ENCODE measurements around the gene ABCD4.
"Not testable (repeated sequence)": the region's sequence is repeated elsewhere in the genome, so short reads cannot be mapped to it uniquely, and the experiment has no call there.

Gene ABCD4

DNA sequence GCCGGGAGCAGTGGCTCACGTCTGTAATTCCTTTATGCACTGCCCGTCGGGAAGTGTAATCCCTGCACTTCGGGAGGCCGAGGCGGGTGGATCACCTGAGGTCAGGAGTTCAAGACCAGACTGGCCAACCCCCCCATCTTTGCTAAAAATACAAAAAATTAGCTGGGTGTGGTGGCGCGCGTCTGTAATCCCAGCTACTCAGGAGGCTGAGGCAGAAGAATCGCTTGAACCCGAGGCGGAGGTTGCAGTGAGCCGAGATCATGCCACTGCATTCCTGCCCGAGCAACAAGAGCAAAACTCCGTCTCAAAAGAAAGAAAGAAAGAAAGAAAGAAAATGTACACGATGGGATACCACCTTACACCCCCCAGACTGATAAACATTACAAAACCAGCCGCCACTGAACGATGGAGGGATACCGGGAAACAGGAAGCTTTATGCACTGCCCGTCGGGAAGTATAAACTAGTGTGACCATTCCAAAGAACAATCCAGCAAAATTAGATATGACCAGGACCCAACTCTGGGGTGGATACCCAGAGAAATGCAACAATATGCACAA is 1.1 kb downstream of the ABCD4 start:
- DNase-seq, result no peak

DNA sequence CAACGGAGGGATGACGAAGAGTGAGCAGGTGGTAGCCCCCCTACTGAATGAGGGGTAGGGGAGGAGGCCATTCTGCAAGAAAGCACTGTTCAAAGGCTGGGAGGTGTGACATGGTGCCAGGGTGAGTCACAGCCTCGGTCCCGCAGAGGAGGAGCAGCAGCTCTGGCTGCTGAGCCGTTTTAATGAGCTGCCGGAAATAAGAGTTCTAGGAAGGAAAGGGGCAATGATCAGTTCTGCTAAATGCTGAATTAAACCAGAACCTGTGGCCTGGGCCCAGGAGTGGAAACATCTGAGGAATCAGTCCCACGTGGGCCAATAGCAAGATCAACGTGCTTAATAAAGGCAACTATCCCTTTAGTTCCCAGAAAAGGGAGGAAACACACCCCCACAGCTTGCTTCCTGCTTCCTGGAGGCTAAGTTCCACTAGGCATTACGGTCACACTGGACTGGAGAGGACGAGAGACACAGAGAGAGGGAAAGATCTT is 3.6 kb downstream of the ABCD4 start:
- DNase-seq, result no peak

DNA sequence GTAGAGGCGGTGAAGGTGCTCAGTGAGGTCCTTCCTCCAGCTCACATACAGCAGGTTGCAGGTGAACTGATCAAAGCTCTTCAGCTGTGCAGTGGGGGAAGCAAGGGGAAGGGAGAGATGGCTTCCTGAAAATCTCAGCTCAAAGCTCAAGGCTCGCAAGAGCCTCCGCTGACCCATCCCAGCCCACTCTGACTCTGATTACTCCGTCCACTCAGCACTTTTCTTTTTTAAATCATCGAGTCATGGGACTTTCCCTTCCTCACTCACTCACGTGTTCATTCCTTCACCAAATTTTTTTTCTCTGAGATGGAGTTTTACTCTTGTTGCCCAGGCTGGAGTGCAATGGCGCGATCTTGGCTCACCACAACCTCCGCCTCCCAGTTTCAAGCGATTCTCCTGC is 4.7 kb downstream of the ABCD4 start:
- DNase-seq, result no peak

DNA sequence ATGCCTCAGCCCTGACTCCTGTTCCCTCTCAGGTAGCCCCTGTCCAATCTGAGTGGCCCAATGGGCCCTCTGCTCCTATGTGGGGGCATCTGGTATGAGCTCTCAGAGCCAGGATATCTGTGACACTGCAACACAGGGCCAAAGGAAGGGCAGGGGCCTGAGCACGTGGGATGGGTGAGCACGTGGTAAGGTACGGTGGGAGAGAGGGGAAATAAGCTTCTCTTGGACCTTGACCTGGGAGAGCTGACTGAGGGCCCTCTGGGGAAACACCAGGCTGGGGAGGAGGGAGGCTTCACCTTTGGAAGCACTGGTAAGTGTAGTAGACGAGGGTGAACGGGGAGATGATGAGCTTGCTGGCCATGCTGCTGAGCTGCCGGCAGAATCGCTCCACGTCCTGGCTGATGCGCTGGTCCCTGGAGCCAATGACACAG is 6.7 kb downstream of the ABCD4 start:
- DNase-seq, result no peak

DNA sequence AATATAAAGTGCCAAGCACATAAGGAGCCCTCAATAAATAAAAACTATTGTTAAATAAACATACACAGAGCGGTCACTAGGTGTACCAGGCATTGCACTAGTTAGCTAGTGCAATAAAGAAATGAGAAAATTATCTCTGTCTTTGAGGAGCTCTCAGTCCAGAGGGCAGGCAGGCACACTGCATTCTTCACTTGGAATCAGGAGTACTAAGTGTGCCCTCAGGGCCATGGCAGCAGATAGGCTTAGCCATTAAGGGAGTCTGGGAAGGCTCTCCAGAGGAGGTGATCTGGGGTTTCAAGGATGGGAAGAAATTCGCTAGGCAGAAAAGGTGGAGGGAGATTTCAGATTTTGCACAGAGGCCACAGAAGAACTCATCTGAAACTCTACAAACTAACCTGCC is 9.1 kb downstream of the ABCD4 start:
- DNase-seq, result no peak

DNA sequence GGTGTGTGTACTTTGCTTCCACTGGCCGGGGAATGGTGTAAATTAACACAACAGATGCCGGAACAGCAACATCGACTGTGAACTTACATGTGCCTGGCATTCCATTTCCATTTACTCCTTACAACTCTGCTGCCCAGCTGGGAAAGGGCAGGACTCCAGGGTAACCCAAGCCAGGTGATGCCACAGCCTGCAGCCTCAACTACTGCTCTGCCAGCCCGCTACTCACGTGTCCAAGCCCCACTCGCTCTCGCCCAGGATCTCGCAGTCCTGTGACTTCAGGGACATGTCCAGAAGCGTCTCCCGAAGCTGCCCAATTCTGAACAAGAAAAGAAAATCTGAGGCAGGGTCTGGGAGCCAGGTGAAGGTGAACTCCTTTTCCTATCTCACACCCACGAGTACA is 10.7 kb downstream of the ABCD4 start:
- no peak for DNase-seq

DNA sequence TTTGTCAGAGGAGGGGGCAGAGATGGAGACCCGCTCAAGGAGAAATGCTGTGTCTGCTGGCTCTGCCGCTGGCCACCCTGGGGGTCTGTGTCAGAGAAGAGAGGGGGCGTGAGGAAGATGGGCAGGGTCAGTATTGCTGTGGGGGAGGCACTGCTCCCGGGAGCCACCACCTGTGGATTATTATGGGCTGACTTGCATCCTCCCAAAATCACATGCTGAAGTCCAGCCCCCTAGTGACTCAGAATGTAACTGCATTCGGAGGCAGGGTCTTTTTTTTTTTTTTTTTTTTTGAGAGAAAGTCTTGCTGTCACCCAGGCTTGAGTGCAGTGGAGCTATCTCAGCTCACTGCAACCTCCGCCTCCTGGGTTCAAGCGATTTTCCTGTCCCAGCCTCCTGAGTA is 12.3 kb downstream of the ABCD4 start:
- DNase-seq, result peak; percentile 22

DNA sequence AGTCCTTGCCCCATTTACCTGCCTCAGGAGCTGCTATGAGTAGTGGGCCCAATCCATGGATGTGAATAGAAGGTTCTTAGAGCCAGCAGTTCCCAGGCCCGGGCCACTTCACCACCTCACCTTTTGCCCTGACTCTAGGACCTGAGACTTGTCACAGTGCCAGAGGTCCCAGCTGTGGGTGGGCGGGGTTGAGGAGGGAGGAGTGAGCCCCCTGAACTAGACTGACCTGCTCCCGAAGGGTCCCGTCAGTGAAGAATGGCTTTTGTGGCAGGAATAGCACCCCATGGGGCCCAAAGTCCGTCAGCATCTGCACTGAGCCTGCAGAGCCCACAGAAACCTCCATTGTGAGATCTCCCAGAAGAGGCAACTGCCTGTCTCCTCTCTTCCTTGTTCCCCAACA is 12.9 kb downstream of the ABCD4 start:
- DNase-seq, result no peak

DNA sequence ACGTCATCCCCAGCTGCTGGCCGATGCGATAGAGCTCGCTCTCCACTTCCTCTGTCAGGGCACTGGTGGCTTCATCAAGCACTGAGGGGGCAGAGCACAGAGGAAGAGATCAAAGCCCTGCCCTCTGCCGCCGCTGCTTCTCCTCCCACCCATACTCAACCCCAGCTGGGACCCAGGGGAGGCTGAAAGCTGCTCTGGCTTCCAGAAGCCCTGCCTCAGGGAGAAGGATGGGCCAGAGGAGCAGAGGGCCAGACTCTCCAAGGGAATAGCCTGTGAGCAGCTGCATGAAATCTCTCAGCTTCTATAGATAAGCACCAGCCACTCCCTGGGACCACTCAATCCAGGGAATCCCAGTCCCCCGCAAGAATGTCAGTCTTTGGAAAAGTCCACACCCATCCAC is 16.0 kb downstream of the ABCD4 start:
- DNase-seq, result no peak

DNA sequence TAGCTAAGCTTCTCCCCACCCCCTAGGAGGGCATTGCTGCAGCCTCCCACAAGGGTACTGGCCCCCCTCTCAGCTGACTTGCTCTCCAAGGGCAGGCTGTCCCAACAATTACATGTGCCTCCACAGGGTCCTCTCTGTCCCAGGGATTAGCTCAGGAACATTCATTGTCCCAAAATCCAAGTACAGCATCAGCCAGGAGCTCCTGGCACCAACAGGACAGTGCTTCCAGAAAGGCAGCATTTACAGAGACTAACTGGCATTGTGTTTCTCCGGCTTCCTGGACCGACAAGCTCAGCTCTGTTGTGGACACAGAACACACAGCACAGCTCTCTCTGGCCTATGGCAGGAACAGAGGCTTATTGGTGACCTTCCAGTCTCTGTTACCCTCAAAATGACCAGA is 21.7 kb downstream of the ABCD4 start:
- DNase-seq, result no peak

DNA sequence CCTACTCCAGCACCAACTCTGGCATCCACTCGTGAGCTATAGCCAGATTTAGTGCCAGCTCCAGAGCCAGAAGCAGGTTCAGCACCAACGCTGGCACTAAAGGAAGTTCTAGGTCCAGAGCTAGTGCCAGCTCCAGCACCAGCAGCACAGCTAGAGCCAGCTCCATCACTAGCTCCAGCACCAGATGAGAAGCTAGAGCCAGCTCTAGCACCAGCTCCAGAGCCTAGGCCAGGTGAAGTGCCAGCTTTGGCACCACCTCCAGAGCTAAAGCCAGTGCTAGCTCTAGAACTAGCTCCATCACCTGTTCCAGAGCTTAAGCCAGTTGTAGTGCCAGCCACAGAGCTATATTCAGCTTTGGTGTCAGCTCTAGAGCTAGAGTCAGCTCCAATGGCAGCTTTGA is 24.7 kb downstream of the ABCD4 start:
- DNase-seq, result no peak

DNA sequence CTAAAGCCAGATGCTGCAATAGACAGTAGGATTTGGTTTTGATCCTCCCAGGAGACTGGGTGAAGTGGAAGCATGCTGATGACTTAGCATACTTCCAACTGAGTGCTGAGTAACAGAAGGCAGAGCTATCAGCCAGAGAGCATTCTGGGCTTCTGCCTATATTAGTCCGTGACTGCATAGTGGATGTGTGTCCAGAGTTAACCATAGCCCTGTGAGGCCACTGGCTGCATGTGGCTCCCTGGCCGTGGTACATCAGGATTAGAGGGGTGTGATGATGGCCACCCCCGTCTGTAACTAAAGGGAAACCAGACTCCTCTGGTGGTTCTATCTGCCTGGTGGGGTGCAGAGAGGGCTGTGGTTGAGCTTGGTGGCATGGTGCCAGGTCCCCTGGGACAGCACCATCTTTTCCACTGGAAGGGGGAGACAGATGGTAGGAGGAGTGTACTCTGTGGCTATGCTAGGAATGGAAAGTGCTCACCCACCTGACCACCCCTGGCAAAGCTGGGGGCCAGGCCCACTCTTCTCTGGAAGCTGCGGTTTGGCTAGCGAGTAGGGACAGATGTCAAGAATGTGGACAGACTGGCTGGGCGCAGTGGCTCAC is 27.4 kb downstream of the ABCD4 start:
- peak; percentile 34 for DNase-seq

DNA sequence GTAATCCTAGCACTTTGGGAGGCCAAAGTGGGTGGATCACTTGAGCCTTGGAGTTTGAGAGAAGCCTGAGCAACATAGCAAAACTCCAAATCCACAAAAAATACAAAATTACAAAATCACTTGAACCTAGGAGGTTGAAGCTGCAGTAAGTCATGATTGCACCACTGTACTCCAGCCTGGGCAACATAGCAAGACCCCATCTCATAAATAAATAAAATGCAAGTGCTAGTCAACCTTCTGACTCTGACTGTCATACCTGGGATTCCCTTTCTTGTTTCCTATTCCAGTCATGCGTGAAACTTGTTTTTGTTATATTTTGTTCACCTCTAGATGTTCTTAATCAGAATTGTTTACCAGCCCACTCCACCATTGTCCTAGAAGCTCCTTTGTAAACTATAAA is 31.4 kb downstream of the ABCD4 start:
- no peak for DNase-seq

DNA sequence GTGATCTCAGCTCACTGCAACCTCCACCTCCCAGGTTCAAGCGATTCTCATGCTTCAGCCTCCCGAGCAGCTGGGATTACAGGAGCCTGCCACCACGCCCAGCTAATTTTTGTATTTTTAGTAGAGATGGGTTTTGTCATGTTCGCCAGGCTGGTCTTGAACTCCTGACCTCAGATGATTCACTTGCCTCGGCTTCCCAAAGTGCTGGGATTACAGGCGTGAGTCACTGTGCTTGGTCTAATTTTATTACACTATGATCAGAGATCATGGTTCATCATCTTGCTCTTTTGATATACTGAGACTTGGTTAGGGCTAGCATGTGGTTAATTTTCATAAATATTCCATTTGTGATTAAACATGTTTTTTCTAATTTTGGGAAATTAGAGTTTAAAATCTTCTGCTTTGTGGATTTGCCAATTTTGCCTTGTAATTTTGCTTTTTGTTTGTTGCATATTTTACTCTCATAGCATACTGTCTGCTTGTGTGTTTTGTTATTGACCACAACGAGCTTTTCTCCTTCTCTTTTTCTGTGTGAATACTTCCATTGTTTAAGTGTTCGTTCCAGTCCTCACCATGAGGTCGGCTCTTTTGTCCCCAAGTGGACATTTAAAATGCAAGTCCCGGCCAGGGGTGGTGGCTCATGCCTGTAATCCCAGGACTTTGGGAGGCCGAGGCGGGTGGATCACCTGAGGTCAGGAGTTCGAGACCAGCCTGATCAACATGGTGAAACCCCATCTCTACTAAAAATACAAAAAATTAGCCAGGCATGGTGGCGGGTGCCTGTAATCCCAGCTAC is 32.2 kb downstream of the ABCD4 start:
- not testable (repeated sequence) for DNase-seq

DNA sequence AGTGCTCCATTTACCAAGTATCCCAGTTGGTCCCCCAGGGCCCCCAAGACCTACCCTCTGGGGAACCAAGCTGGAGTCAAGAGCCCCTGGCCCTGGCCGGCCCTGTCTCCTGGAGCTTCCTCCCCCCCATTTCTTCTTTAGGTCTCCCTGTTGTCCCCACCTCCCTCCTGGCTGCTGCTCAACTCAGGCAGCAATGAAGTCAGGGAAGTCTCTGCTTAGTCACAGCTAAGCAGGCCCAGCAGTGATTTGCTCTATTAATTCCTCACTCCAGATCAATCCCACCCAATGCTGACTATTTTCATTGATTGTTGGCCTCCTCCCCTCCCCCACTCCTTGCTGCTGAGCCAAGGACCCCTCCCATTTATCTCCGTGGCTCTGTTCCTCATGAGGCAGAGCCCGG is 35.1 kb downstream of the ABCD4 start:
- no peak for DNase-seq

DNA sequence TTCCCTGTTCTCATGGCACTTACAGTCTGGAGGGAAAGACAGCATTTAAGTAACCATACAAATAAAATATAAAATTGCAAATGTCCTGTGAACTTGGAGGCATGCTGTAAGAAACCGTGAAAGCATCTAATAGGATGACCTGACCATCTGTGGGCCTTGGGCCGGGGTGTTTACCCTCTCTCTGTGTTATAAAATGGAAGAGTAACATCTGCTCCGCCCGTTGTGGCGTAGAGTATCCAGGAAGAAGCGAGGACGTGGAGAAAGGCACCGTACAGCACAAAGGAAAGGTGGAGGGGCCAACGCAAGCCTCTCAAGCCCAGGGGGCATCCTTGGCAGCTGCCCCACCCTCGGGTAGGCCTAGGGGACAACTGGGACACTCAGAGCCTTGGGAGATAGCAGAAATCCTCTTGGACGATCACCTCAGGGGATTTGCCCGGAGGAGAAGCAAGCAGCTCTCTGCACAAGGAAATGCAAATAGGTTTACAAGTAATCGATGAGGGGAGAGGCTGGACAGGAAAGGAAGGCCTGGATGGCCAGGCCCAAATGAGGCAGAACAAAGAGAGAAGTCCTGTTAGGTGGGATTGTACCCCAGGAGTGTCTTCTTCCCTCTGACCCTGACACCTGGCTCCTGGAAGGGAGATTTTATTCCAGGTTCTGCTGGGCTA is 37.3 kb downstream of the ABCD4 start:
- no peak for DNase-seq

DNA sequence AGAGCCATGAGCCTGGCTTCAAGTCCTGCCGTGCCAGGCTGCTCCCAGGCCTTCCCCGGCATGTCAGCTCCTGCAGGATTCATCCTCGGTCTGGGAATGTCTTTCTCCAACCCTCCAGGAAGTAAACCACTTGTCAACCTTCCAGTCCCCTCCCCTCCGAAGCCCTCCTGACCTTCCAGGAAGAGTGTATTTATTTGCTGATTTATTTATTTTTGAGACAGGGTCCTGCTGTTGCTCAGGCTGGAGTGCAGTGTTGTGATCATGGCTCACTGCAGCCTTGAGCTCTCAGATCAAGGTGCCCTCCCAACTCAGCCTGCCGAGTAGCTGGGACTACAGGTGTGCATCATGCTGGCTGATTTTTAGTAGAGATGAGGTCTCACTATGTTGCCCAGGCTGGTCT is 38.8 kb downstream of the ABCD4 start:
- no peak for DNase-seq

DNA sequence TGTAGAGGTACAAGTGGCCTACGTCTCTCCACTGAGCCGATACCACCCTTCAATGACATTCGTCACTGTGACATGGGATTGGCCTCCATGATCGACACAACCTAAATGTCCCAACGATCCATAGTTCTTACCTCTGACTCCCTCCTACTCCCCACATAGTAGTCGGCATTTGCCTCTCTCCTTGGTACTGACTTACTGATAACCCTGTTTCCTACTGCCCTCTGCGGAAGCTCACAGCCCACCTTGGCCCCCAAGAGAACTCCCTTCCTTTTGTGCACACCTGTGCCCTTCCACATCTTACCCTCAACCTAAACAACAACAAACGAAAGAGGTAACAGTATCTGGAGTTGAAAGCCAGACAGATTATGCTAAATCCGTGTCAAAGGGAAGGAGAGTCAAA is 39.6 kb downstream of the ABCD4 start:
- no peak for DNase-seq

DNA sequence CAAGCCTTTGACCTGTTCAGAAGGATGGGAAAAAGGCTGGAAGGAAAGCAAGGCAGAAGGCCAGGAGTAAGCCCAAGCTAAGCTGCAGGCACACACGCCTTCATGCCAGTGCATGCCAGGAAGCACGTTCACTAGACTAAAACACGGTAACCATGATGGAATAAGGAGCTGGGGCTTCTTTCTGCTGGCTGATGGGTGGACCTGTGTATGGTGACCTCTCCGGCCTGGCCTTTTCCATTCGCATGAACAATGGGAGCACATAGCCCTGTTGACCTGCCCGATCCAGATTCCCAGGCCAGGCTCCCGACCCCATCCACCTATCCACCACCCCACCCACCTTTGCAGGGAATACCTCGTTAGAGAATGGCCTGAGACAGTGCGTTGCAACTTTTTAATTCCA is 40.7 kb downstream of the ABCD4 start:
- no peak for DNase-seq

DNA sequence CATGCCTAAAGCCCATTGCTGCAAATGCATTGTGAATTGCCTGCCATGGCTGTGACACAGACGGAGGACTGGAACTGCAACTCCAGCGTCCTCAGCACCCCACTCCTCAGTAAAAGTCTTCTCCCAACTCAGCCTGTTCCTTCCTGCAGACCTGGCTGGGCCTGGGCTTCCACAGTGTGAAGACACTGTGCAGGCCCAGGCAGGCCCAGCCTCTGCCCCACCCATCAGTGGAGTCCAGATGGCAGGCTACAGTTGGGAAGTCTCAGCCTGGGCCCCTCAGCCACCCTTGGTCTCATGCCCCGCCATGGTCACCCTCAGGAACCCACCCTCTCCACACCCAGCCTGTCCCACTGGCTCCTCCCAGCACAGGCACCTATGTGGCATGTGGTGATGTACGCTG is 41.4 kb downstream of the ABCD4 start:
- no peak for DNase-seq

DNA sequence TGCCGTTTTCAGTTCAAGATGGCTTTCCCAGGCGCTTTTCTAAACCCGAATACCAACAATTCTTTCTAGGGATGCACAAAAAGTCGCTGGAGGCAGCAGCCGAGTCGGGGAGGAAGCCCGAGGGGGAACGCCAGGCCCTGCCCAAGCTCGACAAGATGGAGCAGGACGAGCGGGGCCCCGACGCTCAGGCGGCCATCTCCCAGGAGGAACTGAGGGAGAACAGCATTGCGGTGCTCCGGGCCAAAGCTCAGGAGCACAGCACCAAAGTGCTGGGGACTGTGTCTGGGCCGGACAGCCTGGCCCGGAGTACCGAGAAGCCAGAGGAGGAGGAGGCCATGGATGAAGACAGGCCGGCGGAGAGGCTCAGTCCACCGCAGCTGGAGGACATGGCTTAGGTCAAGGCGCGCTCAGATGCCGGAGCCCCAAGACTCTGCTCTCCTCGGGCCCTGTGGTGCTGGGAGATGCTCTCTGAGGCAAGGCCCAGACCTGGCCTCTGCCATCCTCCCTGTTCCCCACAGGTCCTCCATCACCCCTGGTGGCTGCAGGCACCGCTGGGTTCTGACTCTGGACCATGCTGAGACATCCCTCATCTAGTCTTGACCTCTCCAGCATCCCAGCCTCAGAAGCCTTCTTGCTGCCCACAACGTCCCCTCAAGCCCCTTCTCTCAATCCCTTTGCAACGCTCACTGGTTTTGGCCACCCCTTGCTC is 42.1 kb downstream of the ABCD4 start:
- DNase-seq, result no peak

DNA sequence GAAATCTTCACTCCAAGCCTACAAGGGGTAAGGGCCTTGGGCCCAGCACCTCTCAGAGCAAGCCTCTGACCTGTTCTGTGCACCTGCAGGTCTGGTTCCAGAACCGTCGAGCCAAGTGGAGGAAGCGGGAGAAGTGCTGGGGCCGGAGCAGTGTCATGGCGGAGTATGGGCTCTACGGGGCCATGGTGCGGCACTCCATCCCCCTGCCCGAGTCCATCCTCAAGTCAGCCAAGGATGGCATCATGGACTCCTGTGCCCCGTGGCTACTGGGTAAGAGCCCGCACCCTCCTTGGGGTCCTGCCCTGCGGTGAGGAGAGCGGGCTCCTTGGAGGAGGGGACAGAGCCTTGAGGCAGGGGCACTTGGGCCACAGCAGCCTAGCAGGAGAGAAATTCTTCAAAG is 43.2 kb downstream of the ABCD4 start:
- no peak for DNase-seq

DNA sequence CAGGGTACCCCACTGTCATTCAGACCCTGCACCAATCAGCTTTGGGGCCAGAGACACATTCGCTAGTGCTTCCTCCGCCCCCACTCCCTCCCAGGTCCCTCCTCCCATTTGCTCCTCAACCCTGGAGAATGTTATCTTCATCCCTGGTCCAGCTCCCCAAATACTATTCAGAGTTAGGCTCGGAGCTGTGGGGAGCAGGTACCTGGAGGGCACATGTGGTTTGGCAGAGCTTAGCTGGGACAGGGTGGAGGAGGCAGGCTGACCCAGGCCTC is 44.0 kb downstream of the ABCD4 start:
- no peak for DNase-seq

All from OCI-M1 (cell line).